Measurements from ENCODE around the gene RABEP1.

Gene RABEP1

GRCh38 chr17:5419959-5420653, 138.0 kb downstream of the RABEP1 start, which contains the start of gene RPAIN:
TSS of gene RPAIN (plus strand) at chr17:5420182. CDS start at chr17:5420211, 29 bp downstream.
- no peak for TF ChIP-seq CTCF (IDR thresholded peaks at IDR 0.05; ENCODE audit: control extremely low read depth, extremely low read depth, low read depth, missing control alignments)
- ChIA-PET POLR2A (interaction anchor here (1.0 kb wide), 1 partner anchor 15 kb away, joined by 4 read pairs; no protein-coding TSS in a partner anchor), CTCF (interaction anchor here (1.1 kb wide), 2 partner anchors 14 to 19 kb away, joined by 6 to 10 read pairs; partner anchors contain the start of gene C1QBP)
- DNase-seq (ENCODE audit: extremely low spot score), result peak; percentile 89

GRCh38 chr17:5422505-5422904, 140.4 kb downstream of the RABEP1 start:
- TF ChIP-seq CTCF (IDR thresholded peaks at IDR 0.05; ENCODE audit: control extremely low read depth, extremely low read depth, low read depth, missing control alignments), result no peak
- no peak for DNase-seq (ENCODE audit: extremely low spot score)
- ChIA-PET POLR2A (no interaction called here), CTCF (interaction anchor here (1.0 to 3.8 kb wide), 3 partner anchors 11 to 210 kb away, joined by 3 to 28 read pairs (median 3); partner anchors contain the start of gene C1QBP)

- TF ChIP-seq CTCF (IDR thresholded peaks at IDR 0.05; ENCODE audit: control extremely low read depth, extremely low read depth, low read depth, missing control alignments), result no peak
- CTCF ChIA-PET, result interaction anchor here (1.5 to 3.8 kb wide), 2 partner anchors 12 to 14 kb away, joined by 3 to 28 read pairs; partner anchors contain the start of gene C1QBP
Measured at GRCh38 chr17:5424909-5425308, 142.8 kb downstream of the RABEP1 start.

GRCh38 chr17:5425826-5426225, 143.7 kb downstream of the RABEP1 start:
- ChIA-PET POLR2A (no interaction called here), CTCF (interaction anchor here (1.5 to 3.8 kb wide), 3 partner anchors 11 to 13 kb away, joined by 3 to 28 read pairs (median 12); partner anchors contain the start of gene C1QBP)
- no peak for DNase-seq (ENCODE audit: extremely low spot score)
- no peak for TF ChIP-seq CTCF (IDR thresholded peaks at IDR 0.05; ENCODE audit: control extremely low read depth, extremely low read depth, low read depth, missing control alignments)

More at GRCh38 chr17:5424909-5425308, 142.8 kb downstream of the RABEP1 start:
- POLR2A ChIA-PET, result no interaction called here
- DNase-seq (ENCODE audit: extremely low spot score), result no peak

GRCh38 chr17:5429191-5429887, 147.3 kb downstream of the RABEP1 start:
- DNase-seq (ENCODE audit: extremely low spot score), result no peak
- ChIA-PET POLR2A (no interaction called here), CTCF (interaction anchor here (1.2 to 3.7 kb wide), 4 partner anchors 8 to 27 kb away, joined by 3 to 22 read pairs (median 4); partner anchors contain the start of gene C1QBP)
- TF ChIP-seq CTCF (IDR thresholded peaks at IDR 0.05; ENCODE audit: control extremely low read depth, extremely low read depth, low read depth, missing control alignments), result no peak

- no peak for DNase-seq (ENCODE audit: extremely low spot score)
- ChIA-PET POLR2A (interaction anchor here (0.5 to 0.6 kb wide), 2 partner anchors 80 to 131 kb away, joined by 3 to 5 read pairs; no protein-coding TSS in a partner anchor), CTCF (interaction anchor here (1.6 to 3.7 kb wide), 2 partner anchors 9 to 15 kb away, joined by 3 to 22 read pairs; partner anchors contain the start of gene C1QBP)
- no peak for TF ChIP-seq CTCF (IDR thresholded peaks at IDR 0.05; ENCODE audit: control extremely low read depth, extremely low read depth, low read depth, missing control alignments)
Measured at GRCh38 chr17:5430413-5430999, 148.4 kb downstream of the RABEP1 start.
